H1 (cell line): ENCODE results near the gene AFTPH. TPM values are rescaled to one million over a fixed set of nuclear protein-coding genes. Genes with fewer than 3 reads are reported as not detected.

Source experiments
- CTCF ChIA-PET: fragments of 300-600 bp; sonication (Branson Sonifier 250); formaldehyde crosslinking; loops from one replicate; lab custom pipeline; 2021; ENCODE audit not compliant: partially characterized antibody; lab: Charles Lee
- POLR2A ChIA-PET: fragments of 300-600 bp; sonication (Branson Sonifier 250); formaldehyde crosslinking; loops from one replicate; lab custom pipeline; 2021; ENCODE audit warnings: inconsistent platforms; ENCODE audit not compliant: partially characterized antibody; lab: Charles Lee
- DNase-seq, 2 experiments: peaks; one replicate each; pipeline versions ENCODE4 v3.0.0 to v3.0.0-alpha.2; 2010 to 2022; ENCODE audit warnings: low spot score in 2 of 2, low read depth in 1 of 2, mixed read lengths in 1 of 2
- FAIRE-seq: peaks from 2 replicates; lab custom pipeline; 2011; peaks lifted over from hg19 to GRCh38; lab: Jason Lieb, UNC
- H2AFZ ChIP-seq: 2 replicates; pipeline ENCODE4 v1.8.1; 2012; ENCODE audit warnings: low read length, inconsistent platforms
- H2AK5ac ChIP-seq: 2 replicates; pipeline ENCODE4 v1.6.1; 2013; ENCODE audit warnings: low read depth, low read length
- H2BK120ac ChIP-seq: replicated peaks from 2 replicates; pipeline ENCODE3; 2013; ENCODE audit warnings: low read depth, low read length, inconsistent platforms
- H2BK12ac ChIP-seq: 2 replicates; pipeline ENCODE4 v1.6.1; 2013; ENCODE audit warnings: low read depth, low read length
- H2BK15ac ChIP-seq: 2 replicates; pipeline ENCODE4 v1.6.1; 2013; ENCODE audit warnings: low read length
- H2BK20ac ChIP-seq: 2 replicates; pipeline ENCODE4 v1.6.1; 2013; ENCODE audit warnings: low read length
- H2BK5ac ChIP-seq: 2 replicates; pipeline ENCODE4 v1.6.1; 2013; ENCODE audit warnings: low read depth, low read length
- H3K14ac ChIP-seq: 2 replicates; pipeline ENCODE4 v1.6.1; 2013; ENCODE audit warnings: inconsistent platforms; ENCODE audit not compliant: insufficient read length
- H3K18ac ChIP-seq: 2 replicates; pipeline ENCODE4 v1.6.1; 2013; ENCODE audit warnings: low read length; ENCODE audit errors: extremely low read depth
- H3K23ac ChIP-seq: 2 replicates; pipeline ENCODE4 v1.6.1; 2013; ENCODE audit warnings: inconsistent platforms; ENCODE audit not compliant: insufficient read length
- H3K23me2 ChIP-seq: 2 replicates; pipeline ENCODE4 v1.6.1; 2013; ENCODE audit warnings: low read depth, low read length
- H3K27ac ChIP-seq: 2 replicates; pipeline ENCODE4 v1.6.1; 2011; ENCODE audit warnings: low read depth, low read length, inconsistent platforms
- H3K27me3 ChIP-seq, 4 experiments: replicated peaks in 1 of 4; 1 replicate in 1 of 4; 2 replicates in 3 of 4; pipeline versions ENCODE4 v1.6.1 to v1.8.1; 2011 to 2013; ENCODE audit warnings: low read length in 3 of 4, mild to moderate bottlenecking in 3 of 4, inconsistent platforms in 2 of 4, mixed read lengths in 2 of 4, moderate library complexity in 1 of 4; ENCODE audit not compliant: control insufficient read depth in 3 of 4, insufficient read depth in 3 of 4; ENCODE audit errors: extremely low read depth in 1 of 4
- H3K36me3 ChIP-seq, 4 experiments: 2 replicates each; pipeline versions ENCODE4 v1.6.1 to v1.8.1; 2011 to 2013; ENCODE audit warnings: mild to moderate bottlenecking in 4 of 4, low read length in 3 of 4, moderate library complexity in 2 of 4, control low read depth in 1 of 4, inconsistent platforms in 1 of 4; ENCODE audit not compliant: insufficient read depth in 4 of 4, control insufficient read depth in 2 of 4
- H3K4ac ChIP-seq: replicated peaks from 2 replicates; pipeline ENCODE3; 2013; ENCODE audit warnings: low read length, low read depth, mixed read lengths, inconsistent platforms; ENCODE audit not compliant: insufficient read length
- H3K4me1 ChIP-seq, 4 experiments: replicated peaks in 1 of 4; 1 replicate in 1 of 4; 2 replicates in 3 of 4; pipeline versions ENCODE4 v1.6.1 to v1.8.1; 2011 to 2013; ENCODE audit warnings: low read length in 3 of 4, inconsistent platforms in 2 of 4, mixed read lengths in 1 of 4; ENCODE audit not compliant: insufficient read depth in 4 of 4, control insufficient read depth in 3 of 4
- H3K4me2 ChIP-seq, 2 experiments: 2 replicates each; pipeline versions ENCODE4 v1.6.1 to v1.8.1; 2011 to 2013; ENCODE audit warnings: low read depth in 2 of 2, low read length in 2 of 2, control low read depth in 1 of 2, inconsistent platforms in 1 of 2, mild to moderate bottlenecking in 1 of 2; ENCODE audit not compliant: insufficient read depth in 1 of 2
- H3K4me3 ChIP-seq, 4 experiments: fragments of 200-600, 300-600 bp in 1 of 4; sonication (generic), shearing (Covaris generic), sonication (Bioruptor Twin) in 1 of 4; 2 replicates each; pipeline versions ENCODE4 v1.5.1 to v1.8.1; 2011 to 2016; ENCODE audit warnings: low read length in 4 of 4, low read depth in 3 of 4, control low read depth in 2 of 4, inconsistent platforms in 2 of 4, mild to moderate bottlenecking in 2 of 4, mixed read lengths in 1 of 4, moderate library complexity in 1 of 4; ENCODE audit not compliant: insufficient read depth in 2 of 4; ENCODE audit errors: extremely low read depth in 1 of 4
- H3K56ac ChIP-seq: replicated peaks from 2 replicates; pipeline ENCODE3; 2013; ENCODE audit warnings: low read depth, mild to moderate bottlenecking, mixed read lengths, low read length, inconsistent platforms; ENCODE audit not compliant: insufficient read length
- H3K79me1 ChIP-seq: 2 replicates; pipeline ENCODE4 v1.6.1; 2013; ENCODE audit warnings: low read depth, low read length, control low read depth
- H3K79me2 ChIP-seq, 2 experiments: 2 replicates each; pipeline versions ENCODE4 v1.6.1 to v1.8.1; 2012 to 2013; ENCODE audit warnings: low read length in 2 of 2, mild to moderate bottlenecking in 2 of 2, inconsistent platforms in 1 of 2; ENCODE audit not compliant: insufficient read depth in 2 of 2, control insufficient read depth in 1 of 2
- H3K9ac ChIP-seq, 4 experiments: replicated peaks in 1 of 4; 1 replicate in 1 of 4; 2 replicates in 3 of 4; pipeline versions ENCODE4 v1.6.1 to v1.8.1; 2011 to 2013; ENCODE audit warnings: low read depth in 3 of 4, low read length in 3 of 4, control low read depth in 2 of 4, mild to moderate bottlenecking in 2 of 4, moderate library complexity in 2 of 4, inconsistent platforms in 1 of 4; ENCODE audit errors: extremely low read depth in 1 of 4
- H3K9me3 ChIP-seq, 2 experiments: 2 replicates each; pipeline versions ENCODE4 v1.6.1 to v1.8.1; 2012 to 2013; ENCODE audit warnings: mild to moderate bottlenecking in 2 of 2, moderate library complexity in 2 of 2, control low read depth in 1 of 2, inconsistent platforms in 1 of 2, low read depth in 1 of 2, low read length in 1 of 2, mixed read lengths in 1 of 2; ENCODE audit not compliant: insufficient read depth in 2 of 2
- H4K20me1 ChIP-seq, 2 experiments: replicated peaks in 1 of 2; 2 replicates each; pipeline versions ENCODE3 to v1.8.1; 2011 to 2013; ENCODE audit warnings: inconsistent platforms in 2 of 2, low read length in 2 of 2, mild to moderate bottlenecking in 1 of 2; ENCODE audit not compliant: insufficient read depth in 2 of 2, control insufficient read depth in 1 of 2
- H4K5ac ChIP-seq: 2 replicates; pipeline ENCODE4 v1.6.1; 2013; ENCODE audit warnings: low read length, low read depth, mixed read lengths, inconsistent platforms; ENCODE audit not compliant: insufficient read length
- H4K8ac ChIP-seq: 2 replicates; pipeline ENCODE4 v1.8.0; 2013; ENCODE audit warnings: mild to moderate bottlenecking, moderate library complexity, low read length, inconsistent platforms; ENCODE audit not compliant: insufficient read depth; ENCODE audit errors: extremely low read depth
- H4K91ac ChIP-seq: replicated peaks from 2 replicates; pipeline ENCODE3; 2013; ENCODE audit warnings: low read length, mixed read lengths, inconsistent platforms; ENCODE audit not compliant: insufficient read length
- BACH1 ChIP-seq: IDR thresholded peaks from 2 replicates; pipeline ENCODE4 v1.6.1; 2012; ENCODE audit warnings: low read length, improper control_type of control experiment
- BCL11A ChIP-seq, 2 experiments: IDR thresholded peaks; one replicate each; pipeline ENCODE4 v1.6.1; 2011; ENCODE audit warnings: low read depth in 2 of 2, low read length in 2 of 2, mild to moderate bottlenecking in 2 of 2
- CBX8 ChIP-seq: fragments of 300-800, 300-1000 bp; sonication (generic); IDR thresholded peaks from 2 replicates; pipeline ENCODE4 v1.7.1; 2016; ENCODE audit warnings: low read depth, low read length, borderline replicate concordance
- CHD1 ChIP-seq: IDR thresholded peaks from 2 replicates; pipeline ENCODE4 v1.6.1; 2012; ENCODE audit warnings: low read depth, low read length, improper control_type of control experiment
- CHD2 ChIP-seq: IDR thresholded peaks from 2 replicates; pipeline ENCODE4 v1.6.1; 2012; ENCODE audit warnings: low read length, improper control_type of control experiment
- MAFK ChIP-seq: IDR thresholded peaks from 2 replicates; pipeline ENCODE4 v1.6.1; 2012; ENCODE audit warnings: low read depth, mild to moderate bottlenecking, improper control_type of control experiment, low read length
- POLR2AphosphoS5 ChIP-seq: IDR thresholded peaks from 2 replicates; pipeline ENCODE4 v1.6.1; 2011; ENCODE audit warnings: low read depth, low read length
- POU5F1 ChIP-seq: IDR thresholded peaks from 2 replicates; pipeline ENCODE4 v1.6.1; 2011; ENCODE audit warnings: low read depth, mild to moderate bottlenecking, low read length, moderate library complexity
- RAD21 ChIP-seq, 2 experiments: IDR thresholded peaks in 1 of 2; conservative IDR thresholded peaks in 1 of 2; 2 replicates each; pipeline ENCODE4 v1.6.1; 2011; ENCODE audit warnings: low read depth in 2 of 2, low read length in 2 of 2, improper control_type of control experiment in 1 of 2, inconsistent platforms in 1 of 2, mild to moderate bottlenecking in 1 of 2, moderate library complexity in 1 of 2
- RFX5 ChIP-seq: IDR thresholded peaks from 2 replicates; pipeline ENCODE4 v1.6.1; 2011; ENCODE audit warnings: low read depth, low read length, improper control_type of control experiment, borderline replicate concordance
- SIX5 ChIP-seq: IDR thresholded peaks from 2 replicates; pipeline ENCODE4 v1.6.1; 2011; ENCODE audit warnings: mild to moderate bottlenecking, low read depth, low read length
- TCF12 ChIP-seq: IDR thresholded peaks from 2 replicates; pipeline ENCODE4 v1.6.1; 2011; ENCODE audit warnings: low read depth, mild to moderate bottlenecking, low read length
- WGBS, 2 experiments: shearing (Covaris generic) in 1 of 2; methylation state at CpG; one replicate each; pipeline versions ENCODE4 v1.1.6 to v1.1.7; 2013 to 2015; ENCODE audit warnings: low lambda C conversion rate in 2 of 2, mixed read lengths in 2 of 2, inconsistent platforms in 1 of 2, low coverage in 1 of 2, missing lambda C conversion rate in 1 of 2; ENCODE audit not compliant: insufficient replicate concordance in 2 of 2, insufficient coverage in 1 of 2, insufficient read length in 1 of 2; ENCODE audit errors: extremely low coverage in 1 of 2, missing lambda C conversion rate in 1 of 2; 5-methylcytosine and 5-hydroxymethylcytosine counted together
- polyA plus RNA-seq, 7 experiments: library from polyadenylated mRNA; depleted of rRNA in 3 of 7; stranded (reverse) in 5 of 7; unstranded in 2 of 7; fragments of >200 nt in 5 of 7; fragments of 200-250 nt in 2 of 7; gene quantifications; 1 replicate in 5 of 7; 2 replicates in 1 of 7; 4 replicates in 1 of 7; pipeline versions ENCODE4 v1.2.1 to v1.2.3, GENCODE V29; 2011 to 2013; ENCODE audit warnings: missing spikeins in 2 of 7, mixed read lengths in 2 of 7
- total RNA-seq: library from RNA; stranded (reverse); fragmentation: NEBNext Ultra II Directional; extraction: Animal tissue kit (Norgen Biotek cat#: 25700); gene quantifications from 2 replicates; pipeline ENCODE4 v1.2.1, GENCODE V29; 2021

AFTPH gene
- total and polyA plus RNA-seq, 2 of the 8 experiments (the other 6 are each of a cell fraction or from before 2014, with no cell fraction given): 7.3 to 15.0 TPM

GRCh38 chr2:64501946-64502345 lies 22.2 kb upstream of the AFTPH start:
- 67% methylated on average over 1 of the region's 1 CpG; no CpG with 5 or more reads in 1 of the 2 experiments for WGBS, 2 experiments
- Histone ChIP-seq H3K9ac (no peak overlapping the region), H2BK12ac (no peak overlapping the region), H3K4ac (no peak overlapping the region), H2BK15ac (no peak overlapping the region), H3K23me2 (no peaks in the 10 kb centered on the region), H4K91ac (no peak overlapping the region), H3K23ac (no peak overlapping the region), H3K14ac (no peak overlapping the region), H3K27ac (no peak overlapping the region), H3K4me1 (peaks cover 0 to 5% (median 0%) of the 10 kb centered on the region in 4 experiments; a peak in 2 of 7 replicates), H3K79me2 (no peaks in the 10 kb centered on the region), H4K20me1 (no peaks in the 10 kb centered on the region), H2BK5ac (no peak overlapping the region), H4K5ac (no peak overlapping the region), H3K9me3 (no peaks in the 10 kb centered on the region), H3K27me3 (no peaks in the 10 kb centered on the region), H2AFZ (no peak overlapping the region), H2AK5ac (no peak overlapping the region), H3K18ac (no peak overlapping the region), H3K56ac (no peak overlapping the region), H4K8ac (no peak overlapping the region), H3K4me3 (no peak overlapping the region), H2BK120ac (no peak overlapping the region), H3K79me1 (no peaks in the 10 kb centered on the region), H3K4me2 (no peak overlapping the region), H2BK20ac (no peak overlapping the region), H3K36me3 (no peaks in the 10 kb centered on the region)
- ChIA-PET CTCF (interaction anchor here (0.8 to 6.9 kb wide), 2 partner anchors 10 to 15 kb away, joined by 3 to 39 read pairs; no protein-coding TSS in a partner anchor), POLR2A (interaction anchor here (0.6 kb wide), 1 partner anchor 138 kb away, joined by 3 read pairs; no protein-coding TSS in a partner anchor)
- FAIRE-seq: no peak
- TF ChIP-seq POLR2AphosphoS5 (no peak), BCL11A (IDR thresholded peaks at IDR 0.05; ENCODE audit: low read depth in 2 of 2, low read length in 2 of 2) (no peak), CHD1 (no peak), TCF12 (no peak), SIX5 (no peak), CHD2 (no peak), RFX5 (no peak), MAFK (no peak), CBX8 (no peak), BACH1 (no peak), POU5F1 (no peak), RAD21 (IDR thresholded peaks at IDR 0.05 in 1 of 2, conservative IDR thresholded peaks at IDR 0.05 in 1 of 2; ENCODE audit: low read depth in 2 of 2, low read length in 2 of 2) (no peak)
- DNase-seq: peak in 1 of 2 experiments; percentile 8
